HG03469 (cell line): ENCODE data around the gene CACNA2D1.

ENCODE experiments used
- ATAC-seq: cut with Tn5 transposase; IDR thresholded peaks from one replicate; pipeline ENCODE4 v1.9.1; 2021; ENCODE audit warnings: mild to moderate bottlenecking, moderate library complexity, moderate number of reproducible peaks; ENCODE audit not compliant: unreplicated experiment

CACNA2D1 gene

DNA sequence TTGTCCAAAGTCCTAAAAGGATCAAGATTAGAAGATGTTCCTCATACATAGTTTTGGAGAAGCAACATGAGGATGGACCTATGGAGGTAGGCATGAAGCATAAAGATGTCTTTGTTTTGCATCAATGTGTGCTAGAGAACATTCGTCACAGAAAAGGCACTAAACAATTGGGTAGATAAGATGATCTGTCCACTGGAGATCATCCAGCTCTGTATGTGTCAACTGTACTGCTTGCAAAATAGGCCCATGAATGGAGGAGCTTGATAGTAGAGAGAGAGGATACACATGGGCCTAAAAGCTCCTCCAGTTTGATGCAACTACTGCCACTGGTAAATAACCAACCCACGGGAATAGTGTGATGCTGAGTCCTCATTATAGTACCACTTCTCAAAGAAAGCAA, 387.3 kb downstream of the CACNA2D1 start:
- ATAC-seq = no peak

DNA sequence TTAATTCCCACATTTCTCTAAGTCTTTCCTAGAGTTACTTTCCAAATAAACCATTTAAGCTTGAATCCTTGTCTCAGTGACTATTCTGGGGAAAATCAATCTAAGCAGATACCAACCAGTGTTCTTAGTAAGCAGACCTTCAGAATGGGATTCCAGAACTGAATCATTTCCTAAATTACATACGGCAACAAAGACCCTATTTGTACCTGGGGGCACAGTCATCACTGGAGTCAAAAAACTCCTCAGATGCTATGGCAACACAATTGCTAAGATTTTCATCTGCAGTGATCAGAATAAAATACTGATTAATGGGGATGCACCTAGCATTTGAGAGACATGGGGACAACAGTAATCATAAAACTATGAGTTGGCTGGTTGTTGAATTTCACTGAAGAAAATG, 389.0 kb downstream of the CACNA2D1 start:
- ATAC-seq = no peak

GRCh38 chr7:82053453-82054032, 390.0 kb downstream of the CACNA2D1 start:
- ATAC-seq = no peak

DNA sequence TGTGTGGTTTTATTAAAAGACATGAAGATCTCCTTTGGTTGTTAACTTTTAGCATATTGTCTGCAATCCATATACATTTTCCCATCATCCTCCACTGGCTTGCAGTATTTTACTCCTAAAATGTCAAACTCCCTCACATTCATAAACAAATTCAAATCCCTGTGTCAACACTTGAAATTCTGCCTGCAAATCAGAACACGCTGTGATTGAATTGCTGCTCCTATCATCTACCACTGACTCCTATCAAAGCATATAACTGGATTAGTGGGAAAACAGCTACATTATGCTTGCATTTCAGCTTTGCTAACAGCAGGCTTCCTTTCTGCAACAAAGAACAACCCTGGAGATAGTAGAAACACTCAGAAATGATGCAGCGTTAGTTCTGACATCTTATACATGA, 392.0 kb downstream of the CACNA2D1 start:
- ATAC-seq = no peak

GRCh38 chr7:82050792-82051191, 392.8 kb downstream of the CACNA2D1 start:
- ATAC-seq = no peak

GRCh38 chr7:82049891-82050533, 393.6 kb downstream of the CACNA2D1 start:
- ATAC-seq = no peak

GRCh38 chr7:82049442-82049841, 394.1 kb downstream of the CACNA2D1 start:
- ATAC-seq = no peak

DNA sequence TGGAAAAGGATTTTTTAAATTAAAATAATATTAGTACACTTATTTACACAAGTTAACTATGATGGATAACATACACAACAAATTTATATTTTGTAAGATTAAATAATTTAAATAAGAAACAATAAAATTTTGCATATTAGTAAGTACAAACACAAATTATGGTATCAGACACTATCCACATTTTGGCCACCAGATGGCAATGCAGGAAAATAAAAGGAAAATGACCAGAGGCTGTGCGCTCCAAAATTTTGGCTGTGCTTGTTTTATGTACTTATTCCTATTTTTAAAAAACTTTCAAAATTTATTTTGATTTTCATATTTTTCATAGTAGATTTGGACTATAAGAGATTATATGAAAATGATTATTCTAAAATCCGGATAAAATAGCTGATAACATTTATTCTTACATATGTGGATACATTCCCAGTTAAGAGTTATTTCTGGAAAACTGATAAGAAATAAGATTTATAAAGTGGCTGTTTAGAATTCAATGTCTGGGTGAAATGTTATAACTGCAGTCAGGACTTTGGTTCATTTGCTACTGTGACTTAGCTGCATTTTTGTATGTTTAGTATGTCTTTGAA, 399.0 kb downstream of the CACNA2D1 start:
- ATAC-seq = peak; percentile 71

- ATAC-seq = no peak
Observed at GRCh38 chr7:82039621-82040020, 404.0 kb downstream of the CACNA2D1 start.

GRCh38 chr7:82036146-82036886, 407.3 kb downstream of the CACNA2D1 start:
- ATAC-seq = no peak

GRCh38 chr7:82035456-82035855, 408.1 kb downstream of the CACNA2D1 start:
- ATAC-seq = no peak

GRCh38 chr7:82032901-82033300, 410.7 kb downstream of the CACNA2D1 start:
- ATAC-seq = no peak

GRCh38 chr7:82029236-82029913, 414.2 kb downstream of the CACNA2D1 start:
- no peak for ATAC-seq

DNA sequence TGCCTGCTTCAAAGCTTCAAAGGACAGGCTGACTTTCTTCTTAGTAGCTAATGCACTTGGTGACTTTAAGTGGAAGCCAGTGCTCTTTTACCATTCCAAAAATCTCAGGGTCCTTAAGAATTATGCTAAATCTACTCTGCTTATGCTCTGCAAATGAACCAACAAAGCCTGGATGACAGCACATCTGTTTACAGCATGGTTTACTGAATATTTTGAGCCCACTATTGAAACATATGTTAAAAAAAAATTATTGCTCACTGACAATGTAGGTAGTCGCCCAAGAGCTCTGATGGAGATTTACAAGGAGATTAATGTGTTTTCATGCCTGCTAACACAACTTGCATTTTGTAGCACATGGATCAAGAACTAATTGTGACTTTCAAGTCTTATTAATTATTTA, 415.5 kb downstream of the CACNA2D1 start:
- ATAC-seq = no peak

- ATAC-seq = no peak
Observed at GRCh38 chr7:82021713-82022112, 421.9 kb downstream of the CACNA2D1 start.

- no peak for ATAC-seq
Observed at GRCh38 chr7:82021036-82021435, 422.5 kb downstream of the CACNA2D1 start.

- ATAC-seq = no peak
Observed at GRCh38 chr7:82019551-82020475, 423.8 kb downstream of the CACNA2D1 start.

DNA sequence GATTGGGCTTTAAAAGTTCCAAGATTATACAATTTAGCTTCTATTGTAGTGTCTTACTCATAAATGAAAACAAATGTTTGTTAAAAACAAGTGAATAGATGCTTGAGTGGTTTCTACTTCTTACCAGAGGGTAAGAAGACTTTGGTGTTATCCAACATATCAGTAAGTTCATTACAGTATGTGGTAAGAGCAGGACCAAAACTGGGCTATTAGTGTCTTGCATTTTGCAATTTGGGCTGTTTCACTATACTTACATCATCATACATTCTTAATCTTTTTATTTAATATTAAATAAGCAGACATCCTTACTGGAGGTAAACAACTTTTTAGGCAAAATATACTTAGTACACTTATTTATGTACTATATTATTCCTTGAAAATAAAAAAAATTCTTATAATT, 425.4 kb downstream of the CACNA2D1 start:
- no peak for ATAC-seq

DNA sequence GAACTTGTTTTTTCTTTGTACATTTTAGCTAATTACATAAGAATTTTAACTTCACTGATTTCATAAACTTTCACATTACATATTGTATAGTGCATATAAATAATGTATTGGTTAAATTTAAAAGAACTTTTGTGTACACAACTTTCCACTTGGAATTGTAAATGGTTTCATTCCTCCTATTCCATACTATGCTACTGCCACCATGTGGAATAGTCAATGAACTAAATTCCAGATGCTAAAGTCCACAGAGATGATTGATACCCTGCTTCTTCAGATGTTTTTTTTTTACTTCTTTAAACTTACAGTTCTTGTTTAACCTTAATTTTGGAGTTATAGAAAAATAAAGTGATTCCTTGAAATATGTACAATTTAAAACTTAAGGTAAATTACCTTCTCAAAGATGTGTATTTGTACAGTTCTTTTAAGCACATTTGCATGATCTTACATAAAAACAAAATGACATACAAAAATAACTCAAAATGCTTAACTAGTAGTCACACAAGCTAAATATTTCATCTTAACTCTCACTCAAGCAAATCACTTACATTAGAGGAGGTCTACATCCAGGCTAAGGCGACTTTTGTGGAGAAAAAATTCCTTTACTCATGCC, 426.1 kb downstream of the CACNA2D1 start:
- no peak for ATAC-seq

DNA sequence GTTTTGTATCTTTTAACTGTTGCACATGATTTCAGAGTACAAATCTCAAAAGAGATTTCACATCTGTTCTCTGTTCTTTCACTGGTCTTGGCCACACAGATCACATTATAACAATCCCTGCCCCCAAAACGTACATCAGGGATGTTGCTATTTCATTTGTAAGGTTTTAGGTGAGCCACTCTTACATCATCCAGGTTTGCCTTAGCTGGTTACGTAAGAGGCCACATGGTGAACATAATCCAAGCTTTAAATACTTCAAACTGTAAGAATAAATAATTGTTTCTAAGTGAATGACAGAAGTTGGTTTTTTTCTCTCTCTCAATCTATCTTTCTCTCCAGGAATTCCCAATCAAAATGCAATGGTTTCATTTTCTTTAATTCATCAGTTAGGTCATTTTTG, 427.8 kb downstream of the CACNA2D1 start:
- no peak for ATAC-seq
